ENCODE data around the gene ARHGEF19. TPM values are rescaled to one million over a fixed set of nuclear protein-coding genes. Genes with fewer than 3 reads are reported as not detected.

ARHGEF19 gene
- total and polyA plus RNA-seq, 9 of the 15 experiments (the other 6 are each of a cell fraction or from before 2014, with no cell fraction given): 0.73 to 21.0 (median 5.2) TPM

DNA sequence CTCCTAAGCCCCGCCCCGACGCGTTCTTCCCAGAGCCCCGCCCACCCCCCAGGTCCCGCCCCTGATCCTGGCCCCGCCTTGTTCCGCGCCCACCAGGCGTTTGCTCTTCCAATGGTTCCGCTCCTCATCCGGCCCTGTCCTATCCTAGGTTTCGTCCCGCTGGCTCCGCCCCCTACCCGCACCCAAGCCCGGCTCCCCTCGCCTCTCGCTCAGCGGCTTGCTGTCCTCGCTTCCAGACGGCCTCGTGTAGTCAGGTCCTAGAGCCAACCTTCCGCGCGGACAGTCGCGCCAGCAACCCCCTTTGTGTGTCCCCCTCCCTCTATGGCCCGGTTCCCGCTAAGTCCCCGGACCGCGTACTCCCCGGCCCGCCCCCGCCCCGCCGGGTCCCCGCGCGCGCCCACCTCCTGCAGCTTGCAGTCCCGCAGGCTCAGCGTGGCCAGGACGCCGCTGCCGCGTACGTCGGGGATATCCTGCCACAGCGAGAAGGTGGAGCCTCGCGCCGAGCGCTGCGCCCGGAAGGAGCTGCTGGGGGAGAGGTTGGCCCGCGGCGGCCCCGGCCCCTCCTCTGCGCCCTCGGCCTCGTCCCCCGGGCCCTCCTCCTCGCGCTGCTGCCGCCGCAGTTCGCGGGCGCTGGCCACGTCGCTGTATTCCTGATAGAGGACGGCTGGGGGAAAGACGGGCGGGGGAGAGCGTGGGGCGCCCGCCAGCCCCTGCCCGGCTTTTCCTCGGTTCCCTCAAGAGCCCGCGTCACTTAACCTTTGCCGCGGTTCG, 5.7 kb downstream of the ARHGEF19 start (continued):
- TF ChIP-seq TEAD1 (CRISPR knock-in tag; IDR thresholded peaks at IDR 0.05) (0 out of 4 replicates have a peak, but pooled peaks have one; percentile 36 to 59), MYBL2 (IDR thresholded peaks at IDR 0.05; ENCODE audit: low read depth) (no peak), MYBL2 (CRISPR knock-in tag; IDR thresholded peaks at IDR 0.05; ENCODE audit: borderline replicate concordance) (no peak), HNRNPLL (IDR thresholded peaks at IDR 0.05; ENCODE audit: low read depth, low read length, poor library complexity, severe bottlenecking) (peak; percentile 94), RBM15 (IDR thresholded peaks at IDR 0.05; ENCODE audit: insufficient read depth, low read length) (0 out of 2 replicates have a peak, but pooled peaks have one; percentile 43), GABPB1 (CRISPR knock-in tag; IDR thresholded peaks at IDR 0.05) (peak; percentile 84), ZNF23 (CRISPR knock-in tag; IDR thresholded peaks at IDR 0.05) (no peak), DPF2 (IDR thresholded peaks at IDR 0.05) (no peak; the same call in 1 of the 2 replicates), ATF7 (IDR thresholded peaks at IDR 0.05) (peak; percentile 69; the same call in 1 of the 2 replicates), JUND (IDR thresholded peaks at IDR 0.05; ENCODE audit: borderline replicate concordance, low read depth, low read length) (peak; percentile 68), JUND (tag; IDR thresholded peaks at IDR 0.05; ENCODE audit: borderline replicate concordance, low read depth, low read length) (0 out of 3 replicates have a peak, but pooled peaks have one; percentile 0), GTF2E2 (tag; IDR thresholded peaks at IDR 0.05) (peak; percentile 56; the same call in 1 of the 2 replicates), FOXK2 (conservative IDR thresholded peaks at IDR 0.05 in 1 of 2, IDR thresholded peaks at IDR 0.05 in 1 of 2; ENCODE audit: low read depth in 2 of 2) (peak; percentile 66 to 71; a peak in 3 of 4 replicates), CREBBP (IDR thresholded peaks at IDR 0.05; ENCODE audit: low read depth, low read length) (no peak), TCF3 (CRISPR knock-in tag; IDR thresholded peaks at IDR 0.05) (no peak), KDM4B (IDR thresholded peaks at IDR 0.05; ENCODE audit: borderline replicate concordance in 2 of 2, low read depth in 1 of 2) (peak in 1 of 2 experiments; percentile 59; a peak in 1 of 4 replicates), POLR3A (IDR thresholded peaks at IDR 0.05; ENCODE audit: borderline replicate concordance, extremely low read depth, insufficient read depth, insufficient read length) (no peak), ZNF175 (CRISPR knock-in tag; IDR thresholded peaks at IDR 0.05; ENCODE audit: low read depth) (peak; percentile 24; the same call in 1 of the 2 replicates), MEF2A (IDR thresholded peaks at IDR 0.05; ENCODE audit: control insufficient read depth, low read depth, low read length) (no peak), ZNF764 (CRISPR knock-in tag; IDR thresholded peaks at IDR 0.05; ENCODE audit: low read depth) (no peak), CBFB (CRISPR knock-in tag; IDR thresholded peaks at IDR 0.05) (no peak), SPI1 (IDR thresholded peaks at IDR 0.05; ENCODE audit: borderline replicate concordance, low read depth, low read length) (0 out of 2 replicates have a peak, but pooled peaks have one; percentile 3), ZNF79 (CRISPR knock-in tag; IDR thresholded peaks at IDR 0.05; ENCODE audit: low read depth) (no peak), COPS2 (conservative IDR thresholded peaks at IDR 0.05) (no peak), CCAR2 (IDR thresholded peaks at IDR 0.05; ENCODE audit: low read depth, low read length) (no peak)
- TF ChIP-seq, protein P1, sequence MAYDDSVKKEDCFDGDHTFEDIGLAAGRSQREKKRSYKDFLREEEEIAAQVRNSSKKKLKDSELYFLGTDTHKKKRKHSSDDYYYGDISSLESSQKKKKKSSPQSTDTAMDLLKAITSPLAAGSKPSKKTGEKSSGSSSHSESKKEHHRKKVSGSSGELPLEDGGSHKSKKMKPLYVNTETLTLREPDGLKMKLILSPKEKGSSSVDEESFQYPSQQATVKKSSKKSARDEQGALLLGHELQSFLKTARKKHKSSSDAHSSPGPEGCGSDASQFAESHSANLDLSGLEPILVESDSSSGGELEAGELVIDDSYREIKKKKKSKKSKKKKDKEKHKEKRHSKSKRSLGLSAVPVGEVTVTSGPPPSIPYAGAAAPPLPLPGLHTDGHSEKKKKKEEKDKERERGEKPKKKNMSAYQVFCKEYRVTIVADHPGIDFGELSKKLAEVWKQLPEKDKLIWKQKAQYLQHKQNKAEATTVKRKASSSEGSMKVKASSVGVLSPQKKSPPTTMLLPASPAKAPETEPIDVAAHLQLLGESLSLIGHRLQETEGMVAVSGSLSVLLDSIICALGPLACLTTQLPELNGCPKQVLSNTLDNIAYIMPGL (CRISPR knock-in tag; IDR thresholded peaks at IDR 0.05): no peak

Measured in K562 (cell line).